Measurements from ENCODE around the gene VAV2.

VAV2 gene

DNA sequence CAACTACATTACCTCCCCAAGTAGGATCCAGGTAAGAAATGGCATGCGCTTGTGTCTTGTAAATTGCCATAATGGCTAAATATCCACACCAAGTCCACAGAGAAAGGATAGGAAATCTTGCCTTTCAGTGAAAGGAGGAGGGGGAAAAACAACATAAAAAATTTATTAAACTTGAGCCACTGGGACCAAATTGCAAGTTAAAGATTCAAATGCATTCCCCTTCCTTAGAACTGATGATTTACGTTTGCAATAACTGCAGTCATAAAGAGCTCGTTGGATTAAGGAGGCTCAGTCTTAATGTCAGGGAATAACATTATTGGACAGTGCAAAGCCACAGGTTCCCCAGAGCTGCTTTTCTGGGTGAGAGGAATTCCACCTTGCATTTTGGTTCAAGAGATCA, 161.4 kb downstream of the VAV2 start:
- no peak for DNase-seq

DNA sequence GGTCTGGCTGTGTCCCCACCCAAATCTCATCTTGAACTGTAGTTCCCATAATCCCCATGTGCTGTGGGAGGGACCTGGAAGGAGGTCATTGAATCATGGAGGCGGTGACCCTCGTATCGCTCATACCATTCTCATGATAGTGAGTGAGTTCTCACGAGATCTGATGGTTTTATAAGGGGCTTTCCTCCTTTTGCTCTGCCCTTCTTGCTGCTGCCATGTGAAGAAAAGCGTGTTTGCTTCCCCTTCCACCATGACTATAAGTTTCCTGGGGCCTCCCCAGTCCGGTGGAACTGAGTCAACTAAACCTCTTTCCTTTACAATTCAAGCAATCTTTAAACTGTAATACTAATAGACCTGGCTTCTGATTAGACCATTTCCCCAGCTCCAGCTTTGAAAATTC, 161.8 kb downstream of the VAV2 start:
- DNase-seq = no peak

DNA sequence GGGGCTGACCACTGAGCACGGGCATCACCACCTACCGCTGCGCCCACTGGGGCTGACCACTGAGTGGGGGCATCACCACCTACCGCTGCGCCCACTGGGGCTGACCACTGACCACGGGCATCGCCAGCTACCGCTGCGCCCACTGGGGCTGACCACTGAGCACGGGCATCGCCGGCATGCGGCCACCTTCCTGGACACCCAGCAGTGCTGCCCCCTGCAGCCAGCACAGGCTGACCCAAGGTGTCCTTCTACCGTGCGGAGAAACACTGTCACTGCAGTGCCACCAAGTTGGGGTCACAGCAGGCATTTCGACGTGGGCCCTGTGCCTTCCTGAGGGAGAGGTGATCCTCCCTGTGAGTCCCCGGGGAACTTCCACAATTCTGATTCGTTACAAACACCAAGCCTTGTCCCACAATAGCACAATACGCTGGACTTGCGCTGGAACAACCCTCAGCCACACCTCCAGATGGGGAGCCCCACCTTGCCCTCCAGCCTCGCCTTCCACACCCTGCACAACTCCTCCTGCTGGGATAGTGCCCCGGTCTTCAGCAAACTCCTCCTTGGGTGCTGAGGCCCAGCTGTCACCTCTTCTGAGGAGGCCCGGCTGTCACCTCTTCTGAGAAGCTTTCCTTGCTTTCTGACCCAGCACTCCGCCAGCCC, 163.7 kb downstream of the VAV2 start:
- DNase-seq = no peak

GRCh38 chr9:133826289-133827085, 165.6 kb downstream of the VAV2 start:
- DNase-seq = no peak

- no peak for DNase-seq
These were observed 166.4 kb downstream of the VAV2 start for GRCh38 chr9:133825555-133826218.

GRCh38 chr9:133824802-133825186, 167.3 kb downstream of the VAV2 start:
- no peak for DNase-seq

DNA sequence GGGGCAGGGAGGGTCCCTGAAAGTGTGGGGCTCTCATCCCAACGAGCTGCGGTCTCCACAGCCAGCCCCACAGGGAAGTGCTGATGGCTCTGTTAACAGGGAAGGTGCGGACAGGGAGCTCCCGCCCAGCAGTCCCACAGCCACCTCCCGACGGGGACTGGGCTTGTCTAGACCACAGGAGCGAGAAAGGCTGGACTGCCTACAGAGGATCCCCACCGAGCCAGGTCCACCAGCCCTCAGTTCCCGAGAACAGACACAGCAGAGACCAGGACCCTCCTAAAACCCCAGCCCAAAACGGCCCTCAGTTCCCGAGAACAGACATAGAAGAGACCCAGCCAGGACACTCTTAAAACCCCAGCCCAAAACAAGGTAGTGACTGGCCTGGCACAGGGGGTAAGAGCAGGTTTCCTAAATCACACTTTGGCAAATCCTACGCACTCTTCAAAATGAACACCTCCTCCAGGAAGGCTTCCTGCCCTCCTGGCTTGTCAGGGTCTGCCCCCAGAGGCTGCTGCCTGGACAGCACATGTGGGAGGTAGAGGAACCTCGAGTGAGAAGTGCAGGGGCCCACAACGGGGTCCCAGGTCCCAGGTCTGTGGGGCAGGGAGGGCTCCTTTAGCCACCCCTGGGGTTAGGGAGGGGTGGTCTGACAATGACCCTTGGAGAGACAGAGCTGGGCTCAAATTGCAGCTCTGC, 167.9 kb downstream of the VAV2 start:
- DNase-seq = no peak

DNA sequence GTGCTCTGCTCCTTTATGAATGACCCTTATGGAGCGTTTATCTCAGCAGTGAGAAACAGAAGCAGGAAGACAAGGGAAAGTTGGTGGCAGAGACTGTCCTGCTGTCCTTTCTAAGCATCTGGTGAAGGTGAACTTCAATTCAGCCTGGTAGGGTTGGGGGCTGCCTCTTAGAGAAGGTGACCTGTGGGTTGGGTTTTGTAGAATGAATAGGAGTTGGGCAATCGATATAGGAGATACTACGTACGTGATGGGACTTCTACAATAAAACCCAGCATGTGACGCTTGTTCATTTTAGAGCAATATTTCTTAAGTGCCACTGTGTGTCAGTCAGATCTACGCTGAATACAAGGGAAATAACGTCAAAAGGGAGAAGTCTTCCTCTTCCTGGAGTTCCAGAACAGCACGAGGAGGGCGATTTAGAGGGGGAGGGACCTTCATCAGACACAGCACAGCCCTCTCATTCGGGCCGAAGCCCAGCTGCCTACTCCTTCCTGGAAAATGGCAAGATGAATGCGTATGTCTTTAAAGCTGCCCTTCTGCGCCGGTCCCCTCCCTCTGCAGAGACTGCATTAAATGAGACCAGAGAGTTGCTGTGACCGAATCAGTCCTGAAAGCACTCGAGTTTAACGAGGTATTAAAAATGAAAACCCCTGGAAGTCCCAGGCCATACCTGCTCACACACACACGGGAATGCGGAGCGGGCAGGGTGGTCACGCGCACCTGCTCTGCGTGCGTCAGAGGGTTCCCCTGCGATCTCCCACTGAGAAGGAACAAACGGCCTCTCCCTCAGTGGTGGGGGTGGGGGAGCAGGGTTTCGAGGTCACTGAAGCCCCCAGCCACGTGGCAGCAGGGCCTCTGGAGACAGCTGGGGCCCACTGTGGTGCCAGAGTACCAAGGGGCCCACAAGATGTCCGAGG, 168.7 kb downstream of the VAV2 start:
- DNase-seq = no peak

- no peak for DNase-seq
These were observed 169.6 kb downstream of the VAV2 start for GRCh38 chr9:133822430-133823065.

- no peak for DNase-seq
These were observed 170.3 kb downstream of the VAV2 start for GRCh38 chr9:133821601-133822429.

DNA sequence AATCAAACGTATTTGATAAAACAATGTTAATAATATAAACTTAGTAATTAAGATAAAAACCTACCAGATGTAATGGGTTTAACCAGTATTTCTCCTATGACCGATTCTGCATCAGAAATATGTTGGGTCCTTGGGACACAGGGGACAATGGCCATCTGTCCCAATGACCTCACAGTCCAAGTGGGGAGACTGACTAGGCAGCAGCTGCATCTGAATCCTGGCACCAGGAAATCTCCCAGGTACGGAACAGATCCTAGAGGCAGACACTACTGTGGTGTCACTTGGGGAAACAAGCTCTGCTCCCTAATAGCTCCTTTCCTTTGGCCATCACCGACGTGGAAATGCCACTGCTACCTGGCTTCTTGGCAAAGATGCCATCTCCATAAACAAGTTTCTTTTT, 172.2 kb downstream of the VAV2 start:
- DNase-seq = no peak

DNA sequence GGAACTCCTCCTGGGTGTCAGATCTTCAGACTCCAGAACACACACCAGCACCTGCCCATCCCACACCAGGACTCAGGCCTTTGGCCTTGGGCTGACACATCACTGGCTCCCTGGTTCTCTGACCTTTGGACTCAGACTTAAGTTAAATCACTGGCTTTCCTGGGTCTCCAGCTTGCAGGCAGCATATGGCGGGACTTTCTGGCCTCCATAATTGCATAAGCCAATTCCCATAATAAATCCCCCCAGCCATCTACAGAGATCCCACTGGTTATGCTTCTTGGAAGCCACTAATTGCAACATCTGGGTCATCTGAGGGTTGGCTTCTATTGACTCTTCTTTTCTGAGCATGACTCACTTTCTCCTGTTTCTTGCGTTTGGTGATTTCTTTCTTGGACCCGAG, 173.7 kb downstream of the VAV2 start:
- no peak for DNase-seq

- no peak for DNase-seq
These were observed 176.3 kb downstream of the VAV2 start for GRCh38 chr9:133815781-133816180.

DNA sequence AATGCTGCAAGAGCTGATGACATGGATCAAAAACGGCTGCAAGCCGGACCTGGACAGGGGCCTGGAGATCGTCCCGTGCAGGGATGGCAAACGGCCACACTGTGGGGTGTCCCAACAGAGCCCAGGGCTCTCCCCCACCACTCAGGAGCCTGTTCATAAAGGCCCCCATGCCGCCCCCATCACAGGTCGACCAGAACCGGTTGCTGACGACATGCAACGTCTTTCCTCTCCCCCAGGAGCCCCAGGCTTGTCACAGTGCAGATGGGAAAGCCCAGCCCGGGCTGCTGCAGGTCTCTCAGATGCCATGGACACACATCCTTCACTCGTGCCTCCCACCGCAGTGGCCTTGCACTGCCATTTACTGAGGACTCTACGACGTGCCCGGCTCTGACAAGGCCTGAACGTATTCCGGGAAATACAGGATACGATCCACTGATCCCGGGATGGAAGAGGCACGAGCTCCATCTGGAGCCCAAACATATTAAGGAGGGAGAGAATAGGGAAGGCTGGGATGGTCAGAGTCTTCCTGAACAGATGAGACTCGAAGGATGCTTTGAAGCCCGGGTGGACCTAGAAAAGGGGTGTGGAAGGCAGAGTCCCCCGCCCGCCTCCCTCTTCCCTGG, 177.4 kb downstream of the VAV2 start:
- DNase-seq = no peak

DNA sequence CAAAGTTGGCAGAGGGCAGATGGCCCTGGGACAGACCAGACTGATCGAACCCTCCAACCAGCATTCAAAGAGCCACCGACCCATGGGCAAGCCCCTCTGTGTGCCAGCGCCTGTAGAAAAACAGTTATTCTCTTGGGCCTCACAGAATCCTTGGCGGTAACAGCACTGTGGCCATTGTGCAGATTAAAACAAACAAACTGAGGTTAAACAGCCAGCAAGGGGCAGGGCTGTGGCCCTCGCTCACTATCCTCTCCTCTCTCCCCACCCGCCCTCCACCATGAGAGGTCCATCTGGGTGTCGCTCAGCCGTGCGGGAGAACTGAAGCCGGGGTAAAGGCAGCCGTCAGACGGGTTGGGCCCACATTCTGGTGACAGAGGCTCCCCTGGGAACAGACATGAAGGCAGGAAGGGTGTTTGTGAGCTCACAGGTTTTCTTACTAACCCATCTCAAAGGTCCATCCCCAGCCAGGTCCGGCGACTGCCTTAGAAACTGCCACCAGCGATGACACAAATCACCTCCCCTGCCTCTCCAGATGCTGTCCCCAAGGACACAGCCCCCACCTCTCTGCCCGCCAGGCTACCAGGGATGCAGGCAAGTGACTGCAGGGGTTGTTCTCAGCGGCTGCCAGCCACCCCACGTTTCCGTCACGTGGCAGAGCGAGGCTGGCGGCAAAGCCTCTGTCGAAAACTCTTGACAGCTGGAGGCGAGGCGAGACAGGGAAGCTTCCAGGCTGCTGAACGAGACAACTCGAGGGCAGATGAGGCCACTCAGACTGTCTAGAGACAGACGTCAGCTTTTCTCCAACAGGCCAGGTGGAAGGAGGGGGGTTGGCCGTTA, 178.2 kb downstream of the VAV2 start:
- no peak for DNase-seq

DNA sequence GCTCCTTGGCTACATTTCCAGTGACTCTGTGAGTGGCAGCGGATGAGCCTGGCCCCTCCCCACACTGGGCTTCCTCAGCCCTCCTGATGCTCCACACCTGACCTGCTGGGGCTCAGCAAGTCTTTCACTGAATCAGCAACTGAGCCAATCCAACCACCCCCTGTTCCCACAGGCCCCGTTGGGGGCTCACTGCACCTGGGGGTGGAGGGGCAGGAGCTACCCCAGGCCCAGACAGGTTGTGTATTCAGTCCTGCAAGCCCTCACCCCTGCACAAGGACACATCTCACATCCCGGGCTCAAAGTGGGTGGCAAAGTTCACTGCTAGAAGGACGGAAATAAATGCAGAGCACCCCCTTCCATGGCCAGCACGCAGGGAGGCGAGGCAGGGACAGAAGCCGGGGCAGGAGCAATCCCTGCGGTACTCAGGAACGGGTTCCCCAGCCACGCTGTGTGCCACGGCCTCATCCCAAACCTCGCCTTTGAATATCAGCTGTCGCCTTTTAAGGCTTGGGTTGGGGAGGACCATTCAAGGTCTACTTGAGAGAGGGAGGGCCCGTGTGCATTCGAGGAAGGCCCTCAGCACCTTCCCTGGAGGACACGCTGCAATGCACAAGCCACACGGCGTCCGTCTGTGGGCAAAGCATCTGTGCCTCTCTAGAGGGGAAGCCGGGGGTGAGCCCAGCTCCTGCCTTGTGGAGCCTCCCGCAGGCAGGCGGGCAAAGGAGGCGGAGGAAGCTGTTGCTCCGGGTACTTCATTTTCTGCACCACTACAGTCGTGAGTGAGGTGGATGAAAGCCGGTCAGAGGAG, 179.0 kb downstream of the VAV2 start:
- no peak for DNase-seq

DNA sequence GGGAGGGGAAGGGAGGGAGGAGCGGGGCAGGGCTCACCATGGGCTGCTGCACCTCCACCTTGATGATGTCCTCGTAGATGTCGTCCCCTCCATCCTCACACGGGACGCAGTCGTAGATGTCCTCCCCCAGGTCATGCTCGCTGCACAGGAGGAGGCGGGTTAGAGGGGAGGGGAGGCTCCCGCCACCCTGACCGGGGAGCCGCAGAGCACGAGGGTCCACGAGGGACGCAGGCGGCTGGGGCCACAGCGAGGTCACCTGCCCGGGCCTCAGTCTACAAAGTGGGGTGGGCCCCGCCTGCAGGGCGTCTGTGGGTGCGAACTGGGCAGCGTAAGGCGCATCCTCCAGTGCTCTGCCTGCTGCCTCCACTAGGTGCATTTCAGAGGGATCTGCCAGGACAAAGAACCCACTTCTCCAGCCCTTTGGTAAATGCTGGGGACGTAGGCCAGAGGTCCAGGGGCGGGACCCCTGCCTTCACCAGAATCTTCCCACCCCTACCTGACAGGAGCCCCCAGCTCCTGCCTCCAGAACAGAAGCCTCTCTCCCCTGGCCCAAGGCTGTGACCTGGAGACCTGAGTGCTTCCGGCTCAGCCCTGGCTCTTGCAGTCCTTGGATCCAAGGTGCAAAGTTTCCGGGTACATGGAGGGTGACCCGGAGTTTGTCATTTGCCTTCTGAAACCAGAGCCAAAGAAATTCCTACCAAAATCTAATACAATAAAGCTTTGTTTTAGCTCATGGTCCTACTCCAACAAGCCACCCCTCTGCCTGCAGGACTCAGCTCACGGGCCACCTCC, 179.9 kb downstream of the VAV2 start:
- DNase-seq = no peak

DNA sequence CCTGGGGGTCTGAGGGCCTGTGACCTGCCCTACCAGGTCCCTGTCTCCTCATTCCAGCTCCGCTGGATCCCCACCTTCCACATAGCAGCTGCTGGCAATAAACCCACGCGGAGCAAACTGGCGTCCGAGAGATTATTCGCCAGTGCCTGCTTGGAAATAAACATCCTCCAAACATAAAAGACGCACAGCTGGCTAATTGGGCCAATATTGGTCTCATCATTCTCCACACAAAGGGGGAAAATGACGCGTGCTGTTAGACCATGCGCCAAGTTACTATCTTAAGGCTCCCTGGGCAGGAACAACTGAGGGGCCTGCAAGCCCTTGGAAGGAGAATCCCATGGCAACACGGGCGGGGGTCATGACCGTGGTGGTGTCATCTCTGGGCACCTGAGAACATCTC, 180.7 kb downstream of the VAV2 start:
- DNase-seq = no peak
